SK-N-SH (cell line): ENCODE data around the gene PCDHGA1. TPM values are rescaled to one million over a fixed set of nuclear protein-coding genes. Genes with fewer than 3 reads are reported as not detected.
"Not testable (repeated sequence)": the region's sequence is repeated elsewhere in the genome, so short reads cannot be mapped to it uniquely, and the experiment has no call there.

Experiments used
- CTCF ChIA-PET: fragments of 300-600, 350-600 bp; formaldehyde crosslinking; extraction: SDS; loops from one replicate; lab custom pipeline; 2021; lab: Yijun Ruan, JAX
- POLR2A ChIA-PET: fragments of 350-600 bp; sonication (Branson Sonifier 250); formaldehyde crosslinking; extraction: SDS; loops from one replicate; lab custom pipeline; 2020; ENCODE audit warnings: antibody characterized with exemption, inconsistent platforms; lab: Yijun Ruan, JAX
- DNase-seq: peaks from one replicate; pipeline ENCODE4 v3.0.0; 2012
- H2AFZ ChIP-seq: fragments of 200-600 bp; sonication (generic); 2 replicates; pipeline ENCODE4 v1.8.1; 2016; ENCODE audit warnings: antibody characterized with exemption, mild to moderate bottlenecking, low read depth
- H3F3A ChIP-seq: fragments of 200-600 bp; sonication (generic); replicated peaks from 2 replicates; pipeline ENCODE3; 2016; ENCODE audit warnings: antibody characterized with exemption, mild to moderate bottlenecking; ENCODE audit not compliant: insufficient read depth
- H3K27ac ChIP-seq, 2 experiments: fragments of 200-500 bp in 1 of 2; fragments of 200-600 bp in 1 of 2; sonication (Bioruptor generic) in 1 of 2; sonication (generic), shearing (Covaris generic) in 1 of 2; 2 replicates each; pipeline versions ENCODE4 v1.5.1 to v1.6.1; 2014 to 2016; ENCODE audit warnings: low read depth in 2 of 2, inconsistent platforms in 1 of 2, low read length in 1 of 2, mild to moderate bottlenecking in 1 of 2, mixed read lengths in 1 of 2
- H3K27me3 ChIP-seq: fragments of 200-600 bp; sonication (generic), shearing (Covaris generic); 2 replicates; pipeline ENCODE4 v1.6.1; 2016; ENCODE audit warnings: mixed run types; ENCODE audit not compliant: insufficient read depth
- H3K36me3 ChIP-seq, 2 experiments: fragments of 200-500 bp in 1 of 2; fragments of 200-600 bp in 1 of 2; sonication (Bioruptor generic) in 1 of 2; sonication (generic) in 1 of 2; replicated peaks in 1 of 2; 2 replicates each; pipeline versions ENCODE3 to v1.5.1; 2014 to 2016; ENCODE audit warnings: low read length in 1 of 2, mild to moderate bottlenecking in 1 of 2; ENCODE audit not compliant: insufficient read depth in 2 of 2, control insufficient read depth in 1 of 2
- H3K4me1 ChIP-seq, 2 experiments: fragments of 200-500 bp in 1 of 2; fragments of 200-600 bp in 1 of 2; sonication (Bioruptor generic) in 1 of 2; sonication (generic), shearing (Covaris generic) in 1 of 2; 2 replicates each; pipeline versions ENCODE4 v1.5.1 to v1.6.1; 2014 to 2016; ENCODE audit warnings: low read depth in 1 of 2, low read length in 1 of 2, mixed run types in 1 of 2; ENCODE audit not compliant: insufficient read depth in 2 of 2, control insufficient read depth in 1 of 2
- H3K4me2 ChIP-seq: fragments of 200-600 bp; sonication (generic), shearing (Covaris generic); 2 replicates; pipeline ENCODE4 v1.6.1; 2017; ENCODE audit warnings: mixed run types
- H3K4me3 ChIP-seq, 2 experiments: fragments of 200-500 bp in 1 of 2; fragments of 200-600 bp in 1 of 2; sonication (Bioruptor generic) in 1 of 2; sonication (generic), shearing (Covaris generic) in 1 of 2; 2 replicates each; pipeline versions ENCODE4 v1.5.1 to v1.8.1; 2014 to 2016; ENCODE audit warnings: low read depth in 2 of 2, inconsistent platforms in 1 of 2, low read length in 1 of 2, mild to moderate bottlenecking in 1 of 2, mixed read lengths in 1 of 2, moderate library complexity in 1 of 2
- H3K79me2 ChIP-seq: fragments of 200-600 bp; sonication (generic); 2 replicates; pipeline ENCODE4 v1.8.1; 2017; ENCODE audit warnings: mild to moderate bottlenecking; ENCODE audit not compliant: insufficient read depth
- H3K9ac ChIP-seq: fragments of 200-600 bp; sonication (generic); 2 replicates; pipeline ENCODE4 v1.6.1; 2017; ENCODE audit warnings: mixed run types
- H3K9me2 ChIP-seq: fragments of 200-600 bp; sonication (generic); 2 replicates; pipeline ENCODE4 v1.6.1; 2017; ENCODE audit warnings: mixed run types
- H3K9me3 ChIP-seq: fragments of 200-600 bp; sonication (generic); 2 replicates; pipeline ENCODE4 v1.6.1; 2017; ENCODE audit warnings: mixed run types, mild to moderate bottlenecking, moderate library complexity
- H4K20me1 ChIP-seq: fragments of 200-600 bp; sonication (generic); 2 replicates; pipeline ENCODE4 v1.6.1; 2017; ENCODE audit warnings: mild to moderate bottlenecking, mixed run types; ENCODE audit not compliant: insufficient read depth
- ELF1 ChIP-seq: IDR thresholded peaks from 2 replicates; pipeline ENCODE4 v1.4.0; 2012
- EP300 ChIP-seq, 2 experiments: IDR thresholded peaks; 2 replicates each; pipeline versions ENCODE4 v1.4.0 to v1.6.1; 2012; ENCODE audit warnings: borderline replicate concordance in 1 of 2, low read depth in 1 of 2, low read length in 1 of 2
- EZH2phosphoT487 ChIP-seq: fragments of 200-600 bp; sonication (generic); IDR thresholded peaks from 2 replicates; pipeline ENCODE4 v1.6.1; 2017; ENCODE audit warnings: low read depth, mixed run types, mild to moderate bottlenecking, antibody characterized with exemption, moderate library complexity, borderline replicate concordance
- FOXJ3 ChIP-seq: sonication (generic); formaldehyde crosslinking; IDR thresholded peaks from 2 replicates; pipeline ENCODE4 v1.5.1; 2020; ENCODE audit warnings: mild to moderate bottlenecking, missing genetic modification reagents
- MXI1 ChIP-seq: IDR thresholded peaks from 2 replicates; pipeline ENCODE4 v1.6.1; 2012; ENCODE audit warnings: mild to moderate bottlenecking, low read depth, low read length, improper control_type of control experiment
- RAD21 ChIP-seq: IDR thresholded peaks from 2 replicates; pipeline ENCODE4 v1.6.1; 2012; ENCODE audit warnings: mild to moderate bottlenecking, low read length
- RCOR1 ChIP-seq: fragments of 150-350 bp; IDR thresholded peaks from 2 replicates; pipeline ENCODE4 v1.6.1; 2017; ENCODE audit warnings: antibody characterized with exemption, low read length
- WGBS: methylation state at CpG from one replicate; pipeline ENCODE4 v1.1.6; 2017; ENCODE audit warnings: low lambda C conversion rate; 5-methylcytosine and 5-hydroxymethylcytosine counted together
- polyA plus RNA-seq, 3 experiments: library from polyadenylated mRNA; depleted of rRNA; stranded (reverse); fragments of >200 nt; gene quantifications; 2 replicates each; pipeline ENCODE4 v1.2.3, GENCODE V29; 2012
- TF ChIP-seq, protein P1 (sequence below): fragments of 200-600 bp; sonication (generic); IDR thresholded peaks from 2 replicates; pipeline ENCODE4 v1.6.1; 2017; ENCODE audit warnings: antibody characterized with exemption, mild to moderate bottlenecking, moderate library complexity
- TF ChIP-seq, protein P2 (sequence below): IDR thresholded peaks from 2 replicates; pipeline ENCODE4; 2012
- TF ChIP-seq, protein P3 (sequence below): fragments of 150-350 bp; IDR thresholded peaks from 2 replicates; pipeline ENCODE4 v1.6.1; 2017; ENCODE audit warnings: antibody characterized with exemption, low read length, low read depth, borderline replicate concordance

PCDHGA1 gene
- polyA plus RNA-seq, 1 of the 3 experiments (the other 2 are of a cell fraction), result 1.2 TPM

DNA sequence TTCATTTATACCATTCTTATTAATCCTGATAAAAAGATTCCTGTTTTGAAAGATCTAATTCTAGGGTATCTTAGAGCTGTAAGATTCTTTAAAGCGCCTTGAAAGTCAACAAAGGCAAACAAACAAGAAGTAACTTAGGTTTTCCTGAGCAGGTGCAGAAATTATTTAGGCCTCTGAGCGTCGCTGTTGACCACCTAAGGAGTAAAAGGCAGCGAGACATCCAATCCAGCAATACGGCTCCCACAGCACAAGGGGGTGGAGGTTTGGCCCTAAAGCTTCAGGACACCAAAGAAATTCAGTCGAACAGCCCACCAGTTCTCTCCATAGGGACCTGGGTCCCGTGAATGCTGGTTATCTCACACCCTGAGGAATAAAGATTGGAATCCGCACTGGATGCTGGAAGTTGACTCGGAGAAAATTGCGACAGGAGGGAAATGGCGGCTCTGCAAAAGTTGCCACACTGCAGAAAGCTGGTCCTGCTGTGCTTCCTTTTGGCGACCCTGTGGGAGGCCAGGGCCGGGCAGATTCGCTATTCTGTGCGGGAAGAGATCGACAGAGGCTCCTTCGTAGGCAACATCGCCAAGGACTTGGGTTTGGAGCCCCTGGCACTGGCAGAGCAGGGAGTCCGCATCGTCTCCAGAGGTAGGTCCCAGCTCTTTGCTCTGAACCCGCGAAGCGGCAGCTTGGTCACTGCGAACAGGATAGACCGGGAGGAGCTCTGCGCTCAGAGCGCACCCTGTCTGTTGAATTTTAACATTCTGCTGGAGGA lies 8.4 kb downstream of the PCDHGA1 start, which contains the start of gene PCDHGA2:
Gene PCDHGA2, plus strand, starts transcription at position 223 of the 769 bp plus-strand sequence.
- WGBS, result 51% methylated on average over 16 of the region's 27 CpGs
- Histone ChIP-seq H4K20me1 (no peaks in the 10 kb centered on the region), H3K9ac (no peak within 1 kb of the TSS), H3K9me2 (no peaks in the 10 kb centered on the region), H3K4me1 (no peaks in the 10 kb centered on the region), H3K27me3 (no peaks in the 10 kb centered on the region), H3K4me2 (no peak within 1 kb of the TSS), H3K4me3 (peak within 1 kb of the TSS in 1 of 2 experiments; percentile 17; a peak in 1 of 4 replicates), H3K27ac (no peak within 1 kb of the TSS), H3K9me3 (peaks cover 14% of the 10 kb centered on the region), H3F3A (no peaks in the 10 kb centered on the region), H2AFZ (no peak within 1 kb of the TSS), H3K36me3 (no peaks in the 10 kb centered on the region), H3K79me2 (no peaks in the 10 kb centered on the region)
- ChIA-PET CTCF (interaction anchor here (0.6 to 2.9 kb wide), 14 partner anchors 9 to 254 kb away, joined by 3 to 11 read pairs (median 5); partner anchors contain the start of genes PCDHB14, PCDHGA1 and TAF7), POLR2A (interaction anchor here (0.7 kb wide), 1 partner anchor 225 kb away, joined by 4 read pairs; no protein-coding TSS in a partner anchor)
- peak; percentile 46 for DNase-seq
- TF ChIP-seq, protein P1, sequence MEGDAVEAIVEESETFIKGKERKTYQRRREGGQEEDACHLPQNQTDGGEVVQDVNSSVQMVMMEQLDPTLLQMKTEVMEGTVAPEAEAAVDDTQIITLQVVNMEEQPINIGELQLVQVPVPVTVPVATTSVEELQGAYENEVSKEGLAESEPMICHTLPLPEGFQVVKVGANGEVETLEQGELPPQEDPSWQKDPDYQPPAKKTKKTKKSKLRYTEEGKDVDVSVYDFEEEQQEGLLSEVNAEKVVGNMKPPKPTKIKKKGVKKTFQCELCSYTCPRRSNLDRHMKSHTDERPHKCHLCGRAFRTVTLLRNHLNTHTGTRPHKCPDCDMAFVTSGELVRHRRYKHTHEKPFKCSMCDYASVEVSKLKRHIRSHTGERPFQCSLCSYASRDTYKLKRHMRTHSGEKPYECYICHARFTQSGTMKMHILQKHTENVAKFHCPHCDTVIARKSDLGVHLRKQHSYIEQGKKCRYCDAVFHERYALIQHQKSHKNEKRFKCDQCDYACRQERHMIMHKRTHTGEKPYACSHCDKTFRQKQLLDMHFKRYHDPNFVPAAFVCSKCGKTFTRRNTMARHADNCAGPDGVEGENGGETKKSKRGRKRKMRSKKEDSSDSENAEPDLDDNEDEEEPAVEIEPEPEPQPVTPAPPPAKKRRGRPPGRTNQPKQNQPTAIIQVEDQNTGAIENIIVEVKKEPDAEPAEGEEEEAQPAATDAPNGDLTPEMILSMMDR, result peak; percentile 43
- TF ChIP-seq ELF1 (no peak), EP300 (IDR thresholded peaks at IDR 0.05; ENCODE audit: borderline replicate concordance in 1 of 2, low read depth in 1 of 2, low read length in 1 of 2) (no peak), RCOR1 (no peak), RAD21 (peak; percentile 47), FOXJ3 (no peak), MXI1 (no peak), EZH2phosphoT487 (no peak)
- TF ChIP-seq, protein P2, sequence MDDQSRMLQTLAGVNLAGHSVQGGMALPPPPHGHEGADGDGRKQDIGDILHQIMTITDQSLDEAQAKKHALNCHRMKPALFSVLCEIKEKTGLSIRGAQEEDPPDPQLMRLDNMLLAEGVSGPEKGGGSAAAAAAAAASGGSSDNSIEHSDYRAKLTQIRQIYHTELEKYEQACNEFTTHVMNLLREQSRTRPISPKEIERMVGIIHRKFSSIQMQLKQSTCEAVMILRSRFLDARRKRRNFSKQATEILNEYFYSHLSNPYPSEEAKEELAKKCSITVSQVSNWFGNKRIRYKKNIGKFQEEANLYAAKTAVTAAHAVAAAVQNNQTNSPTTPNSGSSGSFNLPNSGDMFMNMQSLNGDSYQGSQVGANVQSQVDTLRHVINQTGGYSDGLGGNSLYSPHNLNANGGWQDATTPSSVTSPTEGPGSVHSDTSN, result no peak
- TF ChIP-seq, protein P3, sequence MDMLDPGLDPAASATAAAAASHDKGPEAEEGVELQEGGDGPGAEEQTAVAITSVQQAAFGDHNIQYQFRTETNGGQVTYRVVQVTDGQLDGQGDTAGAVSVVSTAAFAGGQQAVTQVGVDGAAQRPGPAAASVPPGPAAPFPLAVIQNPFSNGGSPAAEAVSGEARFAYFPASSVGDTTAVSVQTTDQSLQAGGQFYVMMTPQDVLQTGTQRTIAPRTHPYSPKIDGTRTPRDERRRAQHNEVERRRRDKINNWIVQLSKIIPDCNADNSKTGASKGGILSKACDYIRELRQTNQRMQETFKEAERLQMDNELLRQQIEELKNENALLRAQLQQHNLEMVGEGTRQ, result no peak

DNA sequence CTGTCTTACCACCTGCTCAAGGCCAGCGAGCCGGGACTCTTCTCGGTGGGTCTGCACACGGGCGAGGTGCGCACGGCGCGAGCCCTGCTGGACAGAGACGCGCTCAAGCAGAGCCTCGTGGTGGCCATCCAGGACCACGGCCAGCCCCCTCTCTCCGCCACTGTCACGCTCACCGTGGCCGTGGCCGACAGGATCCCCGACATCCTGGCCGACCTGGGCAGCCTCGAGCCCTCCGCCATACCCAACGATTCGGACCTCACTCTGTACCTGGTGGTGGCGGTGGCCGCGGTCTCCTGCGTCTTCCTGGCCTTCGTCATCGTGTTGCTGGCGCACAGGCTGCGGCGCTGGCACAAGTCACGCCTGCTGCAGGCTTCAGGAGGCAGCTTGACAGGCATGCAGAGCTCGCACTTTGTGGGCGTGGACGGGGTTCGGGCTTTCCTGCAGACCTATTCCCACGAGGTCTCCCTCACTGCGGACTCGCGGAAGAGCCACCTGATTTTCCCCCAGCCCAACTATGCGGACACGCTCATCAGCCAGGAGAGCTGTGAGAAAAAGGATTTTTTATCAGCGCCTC lies 10.6 kb downstream of the PCDHGA1 start:
- H3K4me2 ChIP-seq, H4K20me1 ChIP-seq, H3K27me3 ChIP-seq, H3K27ac ChIP-seq, H3K9me2 ChIP-seq, POLR2A ChIA-PET, H3F3A ChIP-seq, H3K79me2 ChIP-seq, H3K36me3 ChIP-seq, H3K9me3 ChIP-seq, DNase-seq, H2AFZ ChIP-seq, H3K4me3 ChIP-seq, H3K9ac ChIP-seq, H3K4me1 ChIP-seq: not testable (repeated sequence)
- CTCF ChIA-PET, result interaction anchor here (2.9 kb wide), 1 partner anchor 217 kb away, joined by 11 read pairs; no protein-coding TSS in a partner anchor
- WGBS, result 61% methylated on average over 27 of the region's 45 CpGs
